Peyer's patch (tissue), 4 donors: ENCODE measurements around the gene OR51B5.

Experiments used
- POLR2A ChIP-seq, 2 donors: fragments of 450-650 bp; IDR thresholded peaks; one replicate each; pipeline ENCODE4 v1.5.1; 2017; ENCODE audit warnings: antibody characterized with exemption in 2 of 2, mild to moderate bottlenecking in 2 of 2, moderate library complexity in 2 of 2
- TF ChIP-seq, protein P1 (sequence below), 6 experiments: fragments of 450-650 bp in 4 of 6; fragments of 200-600 bp in 2 of 6; sonication (generic) in 1 of 6; IDR thresholded peaks; one replicate each; pipeline ENCODE4 v1.5.1; 2017 to 2019; ENCODE audit warnings: antibody characterized with exemption in 6 of 6, mild to moderate bottlenecking in 3 of 6, moderate library complexity in 1 of 6

DNA sequence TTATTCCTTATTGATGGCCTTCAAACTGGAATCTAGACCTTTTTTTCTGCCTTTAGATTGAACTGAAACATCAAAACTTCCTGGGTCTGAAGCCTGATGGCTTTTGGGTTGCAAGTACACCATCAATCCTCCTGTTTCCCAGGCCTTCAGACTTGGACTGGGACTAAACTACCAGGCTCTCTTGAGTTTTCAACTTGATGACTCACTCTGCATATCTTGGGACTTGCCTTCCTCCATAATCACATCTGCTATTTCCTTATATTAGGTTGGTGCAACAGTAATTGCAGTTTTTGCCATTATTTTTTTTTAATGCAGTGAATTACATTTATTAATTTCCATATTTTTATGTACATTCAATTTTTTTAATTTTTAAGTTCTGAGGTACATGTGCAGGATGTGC, 7.0 kb downstream of the OR51B5 start:
- TF ChIP-seq, protein P1, sequence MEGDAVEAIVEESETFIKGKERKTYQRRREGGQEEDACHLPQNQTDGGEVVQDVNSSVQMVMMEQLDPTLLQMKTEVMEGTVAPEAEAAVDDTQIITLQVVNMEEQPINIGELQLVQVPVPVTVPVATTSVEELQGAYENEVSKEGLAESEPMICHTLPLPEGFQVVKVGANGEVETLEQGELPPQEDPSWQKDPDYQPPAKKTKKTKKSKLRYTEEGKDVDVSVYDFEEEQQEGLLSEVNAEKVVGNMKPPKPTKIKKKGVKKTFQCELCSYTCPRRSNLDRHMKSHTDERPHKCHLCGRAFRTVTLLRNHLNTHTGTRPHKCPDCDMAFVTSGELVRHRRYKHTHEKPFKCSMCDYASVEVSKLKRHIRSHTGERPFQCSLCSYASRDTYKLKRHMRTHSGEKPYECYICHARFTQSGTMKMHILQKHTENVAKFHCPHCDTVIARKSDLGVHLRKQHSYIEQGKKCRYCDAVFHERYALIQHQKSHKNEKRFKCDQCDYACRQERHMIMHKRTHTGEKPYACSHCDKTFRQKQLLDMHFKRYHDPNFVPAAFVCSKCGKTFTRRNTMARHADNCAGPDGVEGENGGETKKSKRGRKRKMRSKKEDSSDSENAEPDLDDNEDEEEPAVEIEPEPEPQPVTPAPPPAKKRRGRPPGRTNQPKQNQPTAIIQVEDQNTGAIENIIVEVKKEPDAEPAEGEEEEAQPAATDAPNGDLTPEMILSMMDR (IDR thresholded peaks at IDR 0.05), result no peak
- no peak for TF ChIP-seq POLR2A (IDR thresholded peaks at IDR 0.05)
